Activated T-cell treated with anti-CD3 and anti-CD28 coated beads for 1 hour (primary cell): ENCODE measurements around the gene PLOD2.

Experiments used
- DNase-seq: peaks from one replicate; pipeline ENCODE4 v3.0.0-alpha.2; 2020; ENCODE audit warnings: low read depth

Gene PLOD2

DNA sequence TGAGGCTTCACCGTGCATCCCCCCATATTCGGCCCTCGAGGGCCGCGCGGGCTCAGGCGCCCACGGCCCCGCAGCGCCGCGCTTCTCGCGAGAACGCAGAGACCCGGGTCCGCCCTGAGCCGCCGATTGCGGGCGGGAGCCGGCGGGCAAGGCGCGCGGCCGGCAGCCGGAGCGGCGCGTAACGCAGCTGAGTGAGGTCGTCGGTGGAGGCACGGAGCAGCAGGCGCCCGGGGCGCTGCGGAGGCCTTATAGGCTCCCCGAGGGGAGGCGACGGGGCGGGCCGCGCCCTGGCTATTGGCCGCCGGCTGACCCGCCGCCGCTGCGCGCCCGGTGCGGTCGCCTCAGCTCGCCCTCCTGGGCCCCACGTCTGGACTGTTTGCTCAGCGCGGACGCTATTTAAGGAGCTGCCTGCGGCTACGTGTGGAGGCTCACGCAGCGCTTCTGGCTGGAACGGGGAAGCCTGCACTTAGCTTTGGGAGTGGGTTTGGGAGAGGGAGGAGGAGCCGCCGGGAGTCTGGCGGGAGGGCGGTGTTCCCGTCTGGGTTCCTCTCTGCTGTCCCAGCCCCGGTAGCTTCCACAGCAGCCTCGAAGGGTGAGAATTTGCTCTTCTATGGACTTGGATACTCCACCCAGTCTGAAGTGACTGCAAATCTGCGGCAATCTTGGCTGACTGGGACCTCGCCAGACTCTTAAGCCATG is at the start of gene PLOD2:
PLOD2 (minus strand) TSS at position 221 of the 699 bp plus-strand sequence; CDS start at position 26, 195 bp downstream.
- DNase-seq: no peak

DNA sequence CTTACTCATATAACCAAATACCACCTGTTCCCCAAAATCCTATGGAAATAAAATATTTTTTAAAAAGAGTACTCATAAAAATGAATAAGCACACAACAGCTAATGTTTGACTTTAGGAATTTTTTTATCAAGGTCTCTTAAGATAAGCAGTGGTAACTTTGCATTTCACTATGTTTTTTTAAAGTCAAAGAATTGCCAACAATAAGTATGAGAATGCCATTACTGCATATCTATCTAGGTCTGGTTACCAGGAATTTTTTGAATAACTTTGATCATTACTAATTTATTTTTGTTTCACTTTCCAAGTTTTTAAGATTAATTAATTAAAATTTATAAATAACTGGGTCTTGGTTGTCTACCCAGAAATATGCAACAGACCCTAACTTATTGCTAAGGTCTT is 48.4 kb upstream of the PLOD2 start:
- DNase-seq: no peak

DNA sequence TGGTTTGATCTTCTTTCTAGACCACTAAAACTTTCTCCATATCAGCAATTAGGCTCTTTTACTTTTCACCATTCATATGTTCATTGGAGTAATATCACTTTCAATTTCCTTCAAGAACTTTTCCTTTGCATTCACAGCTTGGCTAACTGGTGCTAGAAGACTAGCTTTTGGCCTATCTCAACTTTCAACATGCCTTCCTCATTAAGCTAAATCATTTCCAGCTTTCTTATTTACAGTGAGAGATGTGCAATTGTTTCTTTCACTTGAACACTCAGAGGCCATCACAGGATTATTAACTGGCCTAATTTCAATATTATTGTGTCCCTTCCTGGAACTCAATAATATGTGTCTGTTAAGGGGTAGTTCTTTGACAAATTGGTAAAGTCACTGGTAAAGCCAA is 42.8 kb upstream of the PLOD2 start:
- DNase-seq: no peak

DNA sequence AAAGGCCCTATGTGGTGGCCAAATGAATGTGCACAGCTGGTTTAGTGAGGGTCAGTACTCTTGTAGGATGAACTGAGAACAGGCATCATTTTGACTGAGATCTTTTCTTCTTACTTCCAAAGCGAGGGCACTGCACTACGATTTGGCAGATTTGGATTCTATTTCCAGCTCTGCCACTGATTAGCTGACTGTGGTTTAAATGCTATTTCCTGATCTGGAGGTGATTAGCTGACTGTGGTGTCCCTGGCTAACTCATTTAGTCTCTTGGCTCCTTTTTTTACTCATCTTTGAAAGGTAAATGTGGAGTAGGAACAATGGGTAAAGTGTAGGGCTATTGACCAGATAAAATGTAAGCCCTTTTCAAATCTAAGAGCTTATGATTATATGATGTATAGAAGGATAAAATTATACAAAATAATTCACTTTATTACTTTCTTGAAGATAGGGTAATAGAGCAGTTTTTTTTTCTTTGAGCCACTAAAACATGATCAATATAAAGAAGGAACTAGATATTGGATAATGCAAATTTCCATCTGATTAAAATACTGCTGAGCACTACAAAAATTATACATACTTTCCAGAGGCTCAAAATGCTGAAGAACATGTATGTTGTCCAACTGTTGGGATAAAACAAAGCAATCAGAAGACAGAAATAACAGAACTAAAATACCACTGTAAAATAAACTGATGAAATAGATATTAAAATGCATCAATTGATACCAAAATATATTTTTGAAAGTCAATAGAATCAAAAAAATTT is 39.7 kb upstream of the PLOD2 start:
- no peak for DNase-seq

DNA sequence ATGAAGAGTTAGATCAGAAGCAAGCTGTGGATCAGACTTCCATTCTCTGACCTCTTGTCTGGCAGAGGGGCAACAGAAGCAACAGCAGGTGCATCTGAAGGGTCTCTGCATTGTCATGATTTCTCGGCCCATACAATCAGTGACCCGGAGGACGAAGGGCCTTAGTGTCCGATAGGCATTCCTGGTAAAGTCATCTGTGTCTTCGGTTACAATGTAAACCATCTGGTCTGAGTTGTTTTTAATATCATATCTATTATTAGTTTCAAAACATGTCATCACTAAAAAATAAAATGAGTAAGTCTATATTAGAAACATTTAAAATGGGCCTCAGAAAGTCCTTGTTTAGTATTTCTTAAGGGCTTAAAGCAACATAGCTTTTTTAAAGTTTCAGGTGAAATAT is 38.8 kb upstream of the PLOD2 start:
- DNase-seq: no peak

DNA sequence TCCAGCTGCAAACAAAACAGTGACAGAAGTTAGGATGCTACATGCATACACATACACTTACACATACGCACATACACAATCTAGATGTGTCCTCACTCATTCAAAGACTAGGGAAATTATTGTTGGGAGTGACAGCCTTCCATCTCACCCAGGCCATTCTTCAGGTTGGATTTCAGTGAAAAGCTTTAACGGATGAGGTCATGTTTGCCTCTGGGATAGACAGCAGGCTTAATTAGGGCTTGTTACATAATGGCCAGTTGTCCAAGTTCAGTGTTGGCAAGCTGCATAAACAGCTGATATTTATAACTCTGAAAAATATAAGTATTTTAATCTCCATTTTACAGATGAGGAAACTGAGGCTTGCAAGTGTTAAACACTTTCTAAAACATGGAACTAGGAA is 35.8 kb upstream of the PLOD2 start:
- no peak for DNase-seq

DNA sequence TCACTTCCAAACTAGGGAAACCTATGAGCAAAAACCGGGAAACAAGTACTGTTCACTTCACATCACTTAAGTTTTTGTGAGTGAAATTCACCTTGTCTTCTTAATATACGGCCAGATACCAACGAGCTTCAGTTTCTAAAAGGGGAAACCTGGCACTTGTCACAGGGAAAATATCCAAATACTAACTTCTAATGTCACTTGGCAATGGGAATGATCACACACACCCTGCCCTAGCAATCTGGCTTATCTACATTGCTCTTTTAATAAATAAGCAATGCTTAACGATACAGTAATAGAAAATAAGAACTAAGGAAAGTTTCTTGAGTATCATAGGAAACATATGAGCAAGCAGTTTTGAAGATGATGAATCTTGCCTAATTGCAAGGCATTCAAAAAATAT is 34.6 kb upstream of the PLOD2 start:
- no peak for DNase-seq

DNA sequence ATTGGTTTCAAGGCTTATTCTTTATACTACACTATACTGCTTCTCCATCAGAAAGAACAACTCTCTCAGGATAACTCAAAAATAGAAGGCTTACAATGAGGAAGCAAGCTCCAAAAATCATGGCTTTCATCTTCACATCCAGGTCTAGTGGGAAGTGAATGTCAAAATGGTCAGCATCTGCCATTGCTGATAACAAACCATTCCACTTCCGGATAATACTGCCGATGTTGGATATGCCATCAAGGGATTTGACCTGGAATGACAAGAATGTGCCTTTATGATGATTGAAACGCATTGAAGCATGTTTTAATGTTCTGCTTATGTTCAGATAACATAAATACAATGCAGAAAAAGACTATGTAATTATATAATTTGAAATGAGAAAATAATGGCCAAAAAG is 34.0 kb upstream of the PLOD2 start:
- no peak for DNase-seq

DNA sequence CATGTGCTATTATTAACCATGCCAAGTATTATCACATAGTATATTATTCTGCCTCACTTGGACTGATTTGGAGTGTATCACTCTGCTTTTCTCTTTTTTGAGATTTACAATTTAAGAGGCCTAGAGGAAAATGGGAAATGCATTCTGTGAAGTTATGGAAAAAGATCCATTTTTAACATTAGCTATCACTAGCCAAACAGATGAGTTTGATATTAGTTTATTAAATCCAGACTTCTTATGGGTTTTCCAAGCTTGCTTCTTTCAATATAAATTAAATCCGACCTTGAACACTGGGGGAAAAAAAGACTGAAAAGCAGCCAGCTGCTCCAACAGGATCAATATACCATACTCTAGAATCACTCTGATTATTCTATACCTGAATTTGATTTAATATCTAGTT is 30.1 kb upstream of the PLOD2 start:
- DNase-seq: no peak

DNA sequence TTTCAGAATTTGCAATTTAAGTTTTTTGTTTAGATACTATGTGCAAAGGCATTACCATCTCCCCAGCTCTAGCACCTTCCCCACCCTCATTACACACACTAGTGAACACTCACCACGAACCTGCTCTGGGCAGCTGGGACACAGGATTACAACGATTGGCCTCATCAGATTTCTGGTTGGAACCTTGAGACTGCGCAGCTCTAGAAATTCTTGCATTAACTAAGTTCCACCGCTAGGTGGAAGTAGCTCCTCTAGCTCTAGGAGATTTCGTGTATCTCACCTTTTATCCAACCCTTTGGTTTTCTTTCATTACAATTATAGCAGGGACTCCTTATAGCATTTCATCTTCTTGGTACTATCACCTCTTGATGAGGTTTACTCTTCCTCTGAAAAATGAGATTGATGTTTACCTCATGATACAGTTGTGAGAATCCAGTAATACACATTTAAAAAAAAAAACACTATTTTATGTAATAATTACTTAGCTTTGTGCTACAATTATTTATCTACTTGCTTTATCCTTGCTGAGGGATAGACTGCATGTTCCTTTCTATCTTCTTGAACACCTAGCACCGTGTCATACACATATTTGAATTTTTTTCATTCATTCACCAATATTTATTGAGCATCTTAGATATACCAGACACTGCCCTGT is 28.7 kb upstream of the PLOD2 start:
- DNase-seq: no peak

DNA sequence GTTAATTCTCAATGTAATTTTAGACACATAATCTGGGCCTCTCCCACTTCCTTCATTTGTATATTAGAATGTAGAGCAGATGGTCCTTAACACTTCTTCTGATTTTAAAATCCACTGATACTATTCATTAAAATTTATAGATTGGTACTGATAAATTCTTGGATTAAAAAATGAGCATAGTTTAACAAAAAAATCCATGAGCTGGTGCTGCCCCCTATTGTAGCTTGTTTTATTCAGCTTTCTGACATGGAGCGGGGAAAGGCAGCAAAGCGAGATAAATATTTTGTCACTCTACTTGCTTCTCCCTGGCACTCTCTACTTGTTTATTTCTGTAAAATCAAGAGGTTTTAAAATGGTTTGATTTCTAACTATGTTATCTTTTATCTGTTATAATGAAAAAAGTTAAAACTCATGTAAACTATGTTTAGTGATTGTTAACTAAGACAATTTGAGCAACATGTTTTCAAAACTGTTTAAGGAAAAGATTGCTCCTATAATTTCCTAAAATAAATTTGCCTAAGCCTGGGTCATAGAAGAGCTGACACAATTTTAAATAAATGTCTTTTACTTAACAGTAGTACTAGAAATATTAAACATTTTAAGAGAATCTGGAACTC is 26.5 kb upstream of the PLOD2 start:
- no peak for DNase-seq

DNA sequence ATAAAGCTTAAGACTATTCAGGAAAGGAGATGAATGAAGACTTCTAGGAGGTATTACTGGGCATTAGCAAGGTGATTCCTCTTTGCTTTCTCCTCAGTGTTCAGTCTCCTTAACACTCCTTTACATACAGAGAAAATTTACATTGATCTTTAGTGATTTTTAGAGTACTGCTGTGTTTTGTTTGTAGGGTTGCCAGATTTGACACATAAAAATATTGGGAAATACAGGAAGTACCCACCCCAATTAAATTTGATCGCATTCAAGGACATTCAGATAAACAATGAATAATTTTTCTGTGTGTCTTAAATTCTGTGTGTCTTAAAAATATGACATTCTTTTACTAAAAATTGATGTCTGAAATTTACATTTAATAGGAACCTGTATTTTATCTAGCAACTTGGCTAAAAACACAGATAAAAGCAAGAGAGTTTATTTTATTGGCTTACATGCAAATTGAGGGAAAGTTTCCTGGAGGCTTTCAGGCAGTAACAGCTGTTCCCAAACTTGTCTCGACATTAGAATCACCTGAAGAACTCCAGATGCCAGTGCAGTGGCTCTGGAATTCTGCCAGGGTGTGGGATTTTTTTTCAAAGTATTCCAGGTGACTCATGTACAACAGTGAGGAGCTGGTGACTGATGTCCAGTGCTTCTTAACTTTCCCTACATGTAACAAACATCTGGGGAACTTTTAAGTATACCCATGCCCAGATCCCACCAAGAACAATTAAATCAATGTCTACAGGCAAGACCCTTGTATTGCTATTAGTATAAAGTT is 23.4 kb upstream of the PLOD2 start:
- no peak for DNase-seq

DNA sequence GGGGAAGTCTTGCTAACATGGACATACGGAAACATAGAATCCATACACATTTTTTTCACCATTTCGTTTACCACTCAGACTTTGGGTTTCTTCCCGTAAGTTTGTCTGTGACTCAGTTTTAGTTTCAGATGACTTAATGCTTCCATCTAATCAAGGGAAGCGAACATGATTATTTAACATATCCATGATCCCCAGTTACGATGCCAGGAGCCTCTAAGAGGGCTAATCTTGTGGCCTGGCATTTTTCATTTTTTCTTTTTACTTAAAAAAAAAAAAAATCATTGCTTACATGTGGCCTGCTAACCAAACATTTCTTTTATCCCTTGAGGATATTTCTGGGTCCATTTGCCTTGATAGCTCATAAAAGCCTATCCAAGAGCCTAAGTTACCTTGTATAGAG is 20.2 kb upstream of the PLOD2 start:
- no peak for DNase-seq

DNA sequence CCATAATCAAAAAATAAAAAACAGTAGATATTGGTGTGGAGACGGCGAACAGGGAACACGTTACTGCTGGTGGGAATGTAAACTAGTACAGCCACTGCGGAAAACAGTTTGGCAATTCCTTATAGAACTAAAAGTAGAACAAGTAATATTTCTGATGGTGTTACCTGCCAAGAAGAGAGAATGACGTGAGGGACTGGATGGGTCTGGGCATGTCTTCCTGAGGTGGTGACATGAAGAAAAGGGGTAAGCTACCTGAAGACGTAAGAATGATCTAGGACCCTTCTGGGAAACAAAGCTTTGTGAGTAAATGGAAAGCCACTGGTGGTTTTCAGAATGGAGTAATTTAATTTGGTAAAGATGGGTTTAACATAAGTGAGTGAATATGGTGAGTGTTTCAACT is 19.4 kb upstream of the PLOD2 start:
- no peak for DNase-seq

DNA sequence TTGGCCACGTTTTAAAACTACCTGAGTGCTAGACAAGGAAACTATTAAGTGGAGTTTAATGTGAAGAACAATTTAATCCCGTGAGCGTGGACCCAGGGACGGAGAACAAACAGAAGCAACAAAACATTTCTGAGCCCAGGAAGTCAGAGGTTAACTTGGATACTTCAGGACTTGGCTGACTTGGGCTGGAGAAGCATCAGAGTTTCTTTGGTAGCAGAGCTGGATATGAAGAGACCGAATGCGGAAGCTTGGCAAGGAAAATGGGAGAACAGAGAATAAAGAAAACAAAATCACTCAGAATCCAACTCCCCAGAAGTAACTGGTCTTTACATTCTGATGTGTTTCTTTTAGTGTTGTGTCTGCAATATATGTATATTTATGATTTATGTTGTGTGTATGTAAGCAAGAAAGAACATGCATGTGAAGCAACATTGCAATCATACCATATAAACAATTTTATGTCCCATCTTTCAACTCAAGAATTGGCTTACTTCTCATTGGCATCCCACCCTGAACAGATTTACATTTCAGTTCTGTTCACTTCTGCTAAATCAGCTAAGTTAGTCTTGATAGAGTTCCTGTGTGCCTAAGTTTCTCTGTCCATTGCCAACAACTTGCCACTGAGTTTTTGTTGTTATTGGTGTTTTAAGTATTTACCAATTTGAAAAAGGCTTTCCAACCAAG is 17.2 kb upstream of the PLOD2 start:
- DNase-seq: no peak

DNA sequence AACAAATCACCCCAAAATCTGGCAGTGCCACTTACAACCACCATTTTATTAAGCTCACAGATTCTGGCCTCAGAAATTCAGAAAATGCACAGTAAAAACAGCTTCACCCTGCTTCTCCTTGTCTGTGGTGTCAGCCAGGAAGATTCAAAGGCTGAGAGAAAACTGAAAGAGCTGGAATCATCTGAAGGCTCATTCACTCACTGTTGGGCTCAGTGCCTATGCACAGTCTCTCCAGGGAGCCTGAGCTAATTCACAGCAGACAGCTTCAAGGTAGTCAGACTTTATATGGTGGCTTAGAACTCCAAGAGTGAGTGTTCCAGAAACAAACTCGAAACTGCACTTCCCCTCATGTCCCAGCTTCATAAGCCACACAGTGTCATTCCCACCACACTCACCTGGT is 16.5 kb upstream of the PLOD2 start:
- no peak for DNase-seq

DNA sequence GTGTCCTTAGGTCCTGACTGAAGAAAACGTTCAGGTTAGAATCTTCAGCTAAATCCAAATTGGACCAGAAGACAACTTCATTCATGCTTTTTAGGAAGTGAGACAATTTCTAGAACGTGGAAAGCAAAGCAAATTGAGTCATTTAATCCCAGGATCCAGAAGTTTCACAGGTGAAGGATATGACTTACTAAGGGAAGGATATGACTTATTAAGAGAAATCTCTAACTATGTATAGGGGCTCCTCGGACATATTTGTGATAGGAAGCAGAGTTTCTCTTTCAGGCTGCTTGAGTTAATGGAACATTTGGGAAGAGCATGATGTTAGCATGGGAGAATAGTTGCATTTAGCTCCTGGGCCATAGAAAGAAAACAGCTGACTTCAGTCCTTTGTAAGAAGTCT is 16.1 kb upstream of the PLOD2 start:
- DNase-seq: no peak

DNA sequence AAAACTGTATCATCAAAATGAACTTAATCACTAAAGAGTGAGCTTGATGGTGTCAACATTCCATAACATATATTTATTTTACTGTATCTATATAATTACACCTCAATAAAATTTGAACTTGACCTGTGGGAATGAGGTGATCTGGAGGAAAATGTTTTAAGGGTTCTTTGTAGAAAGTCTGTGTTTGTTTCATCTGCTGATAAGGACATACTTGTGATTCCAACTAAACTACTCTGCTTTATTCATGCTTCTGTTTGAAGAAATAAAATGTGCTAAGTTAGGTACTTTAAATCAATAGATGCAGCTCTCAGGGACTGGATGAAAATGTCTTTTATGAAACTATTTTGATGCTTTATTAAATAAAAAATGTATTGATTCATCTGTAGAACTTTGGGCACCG is 11.6 kb upstream of the PLOD2 start:
- DNase-seq: no peak

DNA sequence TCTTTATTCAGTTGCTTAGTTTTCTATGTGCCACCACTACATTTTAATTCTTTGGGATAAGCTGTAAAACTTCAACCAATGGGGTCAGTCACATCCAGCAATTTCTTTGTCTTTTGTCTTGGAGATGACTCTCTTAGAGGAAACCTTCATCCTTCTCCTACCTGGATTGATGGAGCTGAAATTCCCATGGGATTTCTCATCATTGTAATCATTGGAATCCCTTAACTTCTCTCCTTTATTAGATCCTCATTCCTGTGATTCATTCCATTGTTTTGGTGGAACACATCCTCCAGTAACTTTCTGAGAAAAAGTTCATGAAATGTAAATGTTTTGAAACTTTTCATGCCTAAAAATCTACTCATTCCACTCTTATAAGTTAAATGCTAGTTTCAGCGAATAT is 9.6 kb upstream of the PLOD2 start:
- DNase-seq: no peak

DNA sequence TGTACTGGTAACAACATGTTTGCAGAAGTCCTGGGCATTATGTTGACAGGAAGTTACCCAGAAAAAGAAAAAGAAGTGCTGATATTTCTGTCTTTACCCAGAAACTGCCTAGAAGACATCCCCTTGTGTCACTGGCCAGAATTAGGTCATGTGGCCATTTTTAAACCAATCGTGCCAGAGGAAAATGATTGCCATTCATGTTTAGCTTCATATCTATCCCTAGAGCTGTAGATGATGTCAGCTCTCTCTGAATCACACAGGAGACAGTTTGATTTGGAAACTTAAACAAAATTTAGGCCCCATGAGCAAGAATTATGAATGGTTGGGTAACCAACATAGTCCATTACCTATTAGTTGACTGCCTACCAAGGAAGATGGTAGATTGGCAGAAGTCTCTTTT is 8.9 kb upstream of the PLOD2 start:
- no peak for DNase-seq

DNA sequence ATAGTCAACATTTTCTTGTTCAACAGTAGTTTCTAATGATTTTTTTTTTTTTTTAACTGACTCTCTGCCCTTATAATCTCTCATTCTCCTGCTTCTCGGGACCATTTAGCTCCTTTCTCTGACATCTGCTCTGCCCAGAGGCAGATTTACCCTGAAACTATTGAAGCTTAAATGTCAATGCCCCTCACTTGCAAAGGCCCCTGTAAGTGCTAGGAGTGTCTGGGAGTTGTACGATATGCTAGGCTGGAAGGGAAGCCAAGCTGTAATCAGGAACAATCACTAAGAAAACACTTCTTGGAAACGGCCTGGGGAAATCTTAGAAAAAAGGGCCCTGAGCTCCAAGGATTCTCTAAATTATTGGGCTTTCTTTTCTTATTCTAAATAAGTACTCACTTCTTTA is 5.8 kb upstream of the PLOD2 start:
- DNase-seq: no peak

DNA sequence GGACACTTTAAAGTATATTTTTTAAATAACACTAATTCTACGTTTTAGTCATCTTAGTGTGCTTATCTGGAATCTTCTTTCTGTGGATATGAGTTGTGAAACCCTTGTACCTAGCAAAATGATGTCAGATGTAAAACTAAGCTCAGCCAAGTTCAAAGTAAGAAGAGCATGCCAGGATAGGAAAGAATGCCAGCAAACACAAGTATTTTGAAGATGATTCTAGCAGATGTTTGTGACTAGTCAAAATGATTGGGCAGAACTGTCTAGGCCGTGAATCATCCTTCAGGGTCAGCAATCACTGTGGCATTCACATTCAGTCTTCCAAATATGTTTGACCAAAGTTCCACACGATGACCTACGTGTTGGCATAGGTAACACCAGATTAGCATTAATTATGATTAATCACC is 5.4 kb upstream of the PLOD2 start:
- no peak for DNase-seq
